B cell (primary cell): ENCODE measurements around the gene TMED6. TPM values are rescaled to one million over a fixed set of nuclear protein-coding genes. Genes with fewer than 3 reads are reported as not detected.

Experiments
- ATAC-seq: fragments of 200-7000 bp; cut with Tn5 transposase; one replicate; pipeline ENCODE4 v1.10.0; 2021; ENCODE audit warnings: low read depth, mild to moderate bottlenecking, moderate number of reproducible peaks, moderate library complexity
- CTCF ChIA-PET: fragments of 350-600 bp; sonication (Branson Sonifier 250); formaldehyde crosslinking; loops from one replicate; lab custom pipeline; 2021; ENCODE audit warnings: antibody characterized with exemption, inconsistent platforms; lab: Charles Lee
- POLR2A ChIA-PET: fragments of 350-600 bp; sonication (Branson Sonifier 250); formaldehyde crosslinking; loops from one replicate; lab custom pipeline; 2021; ENCODE audit warnings: antibody characterized with exemption; lab: Charles Lee
- DNase-seq: peaks from one replicate; pipeline ENCODE4 v3.0.0; 2013
- H2AFZ ChIP-seq: 2 replicates; pipeline ENCODE4 v1.6.1; 2012; ENCODE audit warnings: mild to moderate bottlenecking, low read depth, low read length; ENCODE audit not compliant: insufficient read depth, poor library complexity, severe bottlenecking
- H3K27ac ChIP-seq, 2 donors: 1 replicate in 1 of 2; 2 replicates in 1 of 2; pipeline ENCODE4 v1.5.1; 2012 to 2013; ENCODE audit warnings: low read length in 2 of 2, mild to moderate bottlenecking in 2 of 2, moderate library complexity in 1 of 2
- H3K27me3 ChIP-seq, 4 experiments: fragments of 200-600 bp in 1 of 4; sonication (generic) in 1 of 4; replicated peaks in 1 of 4; 1 replicate in 2 of 4; 2 replicates in 2 of 4; pipeline versions ENCODE4 v1.6.1 to v1.7.0; 2013 to 2016; ENCODE audit warnings: low read length in 3 of 4, mild to moderate bottlenecking in 2 of 4, mixed read lengths in 1 of 4, moderate library complexity in 1 of 4; ENCODE audit not compliant: insufficient read depth in 4 of 4, control insufficient read depth in 3 of 4; ENCODE audit errors: control extremely low read depth in 1 of 4
- H3K36me3 ChIP-seq, 2 experiments: replicated peaks in 1 of 2; 1 replicate in 1 of 2; 2 replicates in 1 of 2; pipeline versions ENCODE4 v1.6.1 to v1.7.1; 2013; ENCODE audit warnings: low read length in 1 of 2; ENCODE audit not compliant: insufficient read depth in 2 of 2, control insufficient read depth in 1 of 2; ENCODE audit errors: control extremely low read depth in 1 of 2, extremely low read depth in 1 of 2
- H3K4me1 ChIP-seq, 2 donors: fragments of 200-600 bp in 1 of 2; sonication (generic) in 1 of 2; 1 replicate in 1 of 2; 2 replicates in 1 of 2; pipeline versions ENCODE4 v1.5.1 to v1.6.1; 2013 to 2017; ENCODE audit warnings: low read length in 2 of 2; ENCODE audit not compliant: control insufficient read depth in 2 of 2, insufficient read depth in 2 of 2
- H3K4me2 ChIP-seq: replicated peaks from 2 replicates; pipeline ENCODE3; 2012; ENCODE audit warnings: mild to moderate bottlenecking, low read depth, low read length; ENCODE audit not compliant: poor library complexity, severe bottlenecking
- H3K4me3 ChIP-seq, 5 experiments: fragments of 200-600 bp in 1 of 5; sonication (generic) in 1 of 5; 1 replicate in 3 of 5; 2 replicates in 2 of 5; pipeline versions ENCODE4 v1.5.1 to v1.7.0; 2011 to 2016; ENCODE audit warnings: low read length in 4 of 5, mild to moderate bottlenecking in 4 of 5, low read depth in 2 of 5, control low read depth in 1 of 5, moderate library complexity in 1 of 5; ENCODE audit not compliant: insufficient read depth in 1 of 5; ENCODE audit errors: control extremely low read depth in 1 of 5, extremely low read depth in 1 of 5
- H3K79me2 ChIP-seq: fragments of 200-600 bp; sonication (generic); one replicate; pipeline ENCODE4 v1.6.0; 2016; ENCODE audit warnings: low read length; ENCODE audit not compliant: control insufficient read depth, insufficient read depth
- H3K9ac ChIP-seq: fragments of 200-600 bp; sonication (generic); 2 replicates; pipeline ENCODE4 v1.6.1; 2017; ENCODE audit warnings: mild to moderate bottlenecking, low read length, moderate library complexity
- H3K9me3 ChIP-seq, 3 donors: one replicate each; pipeline versions ENCODE4 v1.6.1 to v1.7.1; 2013; ENCODE audit warnings: low read length in 2 of 3; ENCODE audit not compliant: control insufficient read depth in 2 of 3, insufficient read depth in 1 of 3; ENCODE audit errors: control extremely low read depth in 1 of 3
- H4K20me1 ChIP-seq: 2 replicates; pipeline ENCODE4 v1.6.0; 2012; ENCODE audit warnings: mild to moderate bottlenecking, low read length; ENCODE audit not compliant: insufficient read depth, control insufficient read depth, poor library complexity, severe bottlenecking
- H3K27ac Mint-ChIP-seq: one replicate; pipeline ENCODE4 v1.8.0; 2021; ENCODE audit warnings: mixed read lengths
- H3K27me3 Mint-ChIP-seq: one replicate; pipeline ENCODE4 v1.8.0; 2021; ENCODE audit warnings: mixed read lengths
- H3K4me1 Mint-ChIP-seq: one replicate; pipeline ENCODE4 v1.8.0; 2021; ENCODE audit warnings: mixed read lengths
- H3K4me3 Mint-ChIP-seq: one replicate; pipeline ENCODE4 v1.8.0; 2021; ENCODE audit warnings: mixed read lengths
- H3K9me3 Mint-ChIP-seq: one replicate; pipeline ENCODE4 v1.8.0; 2022; ENCODE audit warnings: mixed read lengths; ENCODE audit not compliant: insufficient read depth
- EZH2 ChIP-seq: IDR thresholded peaks from 2 replicates; pipeline ENCODE4 v1.6.1; 2012; ENCODE audit warnings: borderline replicate concordance, low read depth, mild to moderate bottlenecking, moderate library complexity, low read length; ENCODE audit not compliant: insufficient read depth, poor library complexity, severe bottlenecking
- WGBS: methylation state at CpG from one replicate; pipeline ENCODE4 v1.1.5; 2013; ENCODE audit warnings: missing lambda C conversion rate; ENCODE audit not compliant: insufficient coverage; 5-methylcytosine and 5-hydroxymethylcytosine counted together
- intact Hi-C: fragments of 100-400 bp; cut with micrococcal nuclease; formaldehyde crosslinking; loops from one replicate; pipeline ENCODE4 v1.10.0; 2022
- polyA plus RNA-seq: library from polyadenylated mRNA; depleted of rRNA; stranded (reverse); fragments of >200 nt; gene quantifications from 2 replicates; pipeline ENCODE4 v1.2.3, GENCODE V29; 2012
- total RNA-seq, 2 donors: library from RNA; stranded (reverse); fragments of 120-200 nt in 1 of 2; gene quantifications; 1 replicate in 1 of 2; 2 replicates in 1 of 2; pipeline versions ENCODE4 v1.2.3 to v1.2.4, GENCODE V29; 2013 to 2022
- TF ChIP-seq, protein P1 (sequence below): fragments of 200-600 bp; IDR thresholded peaks from one replicate; pipeline ENCODE4 v1.8.0; 2022; ENCODE audit warnings: antibody characterized with exemption, mild to moderate bottlenecking

TMED6 gene
- total and polyA plus RNA-seq, 2 donors (not counting 1 experiment from before 2014, with no cell fraction given) = 0.78 to 4.5 TPM

GRCh38 chr16:69307091-69307490 is 44.5 kb downstream of the TMED6 start:
- Histone ChIP-seq H3K36me3 (no peaks in the 10 kb centered on the region), H3K9me3 (peaks cover 0 to 6% (median 0%) of the 10 kb centered on the region in 3 donors), H2AFZ (no peak overlapping the region), H4K20me1 (peaks cover 6% of the 10 kb centered on the region), H3K4me1 (peaks cover 7 to 11% of the 10 kb centered on the region in 2 donors), H3K79me2 (peaks cover 8% of the 10 kb centered on the region), H3K27me3 (no peaks in the 10 kb centered on the region), H3K27ac (no peak overlapping the region), H3K4me3 (no peak overlapping the region), H3K4me2 (no peak overlapping the region), H3K9ac (no peak overlapping the region)
- Mint-ChIP-seq H3K27ac (no peak overlapping the region), H3K4me3 (no peak overlapping the region), H3K4me1 (peaks cover 12% of the 10 kb centered on the region), H3K27me3 (no peaks in the 10 kb centered on the region), H3K9me3 (no peaks in the 10 kb centered on the region)
- TF ChIP-seq EZH2 = no peak
- TF ChIP-seq, protein P1, sequence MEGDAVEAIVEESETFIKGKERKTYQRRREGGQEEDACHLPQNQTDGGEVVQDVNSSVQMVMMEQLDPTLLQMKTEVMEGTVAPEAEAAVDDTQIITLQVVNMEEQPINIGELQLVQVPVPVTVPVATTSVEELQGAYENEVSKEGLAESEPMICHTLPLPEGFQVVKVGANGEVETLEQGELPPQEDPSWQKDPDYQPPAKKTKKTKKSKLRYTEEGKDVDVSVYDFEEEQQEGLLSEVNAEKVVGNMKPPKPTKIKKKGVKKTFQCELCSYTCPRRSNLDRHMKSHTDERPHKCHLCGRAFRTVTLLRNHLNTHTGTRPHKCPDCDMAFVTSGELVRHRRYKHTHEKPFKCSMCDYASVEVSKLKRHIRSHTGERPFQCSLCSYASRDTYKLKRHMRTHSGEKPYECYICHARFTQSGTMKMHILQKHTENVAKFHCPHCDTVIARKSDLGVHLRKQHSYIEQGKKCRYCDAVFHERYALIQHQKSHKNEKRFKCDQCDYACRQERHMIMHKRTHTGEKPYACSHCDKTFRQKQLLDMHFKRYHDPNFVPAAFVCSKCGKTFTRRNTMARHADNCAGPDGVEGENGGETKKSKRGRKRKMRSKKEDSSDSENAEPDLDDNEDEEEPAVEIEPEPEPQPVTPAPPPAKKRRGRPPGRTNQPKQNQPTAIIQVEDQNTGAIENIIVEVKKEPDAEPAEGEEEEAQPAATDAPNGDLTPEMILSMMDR = no peak
- DNase-seq (no peak), ATAC-seq (no peak)
- intact Hi-C loops = no loop called here
- WGBS = no CpG with 5 or more reads among the region's 1 CpG
- ChIA-PET CTCF (no interaction called here), POLR2A (no interaction called here)

DNA sequence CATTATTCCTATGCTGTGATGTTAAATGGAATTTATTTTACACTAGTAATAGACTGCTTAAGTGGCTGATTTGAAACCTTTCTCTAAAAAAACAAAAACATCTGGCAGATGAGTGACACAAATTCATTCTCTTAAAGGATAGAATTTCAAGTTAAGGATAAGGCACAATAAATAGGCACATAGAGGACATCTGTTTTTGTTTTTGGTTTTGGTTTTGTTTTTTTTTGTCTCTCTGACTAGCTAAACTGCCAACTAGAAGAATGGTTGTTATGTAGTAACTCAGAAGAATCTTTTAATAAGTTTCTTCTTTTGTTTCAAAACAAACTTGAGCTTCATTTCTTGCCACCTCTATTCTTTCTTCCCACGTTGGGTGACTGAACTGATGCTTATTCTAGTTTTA is 45.6 kb downstream of the TMED6 start:
- H3K79me2 ChIP-seq = no peaks in the 10 kb centered on the region
- CTCF ChIA-PET = interaction anchor here (0.6 kb wide), 1 partner anchor 23 kb away, joined by 3 read pairs; no protein-coding TSS in a partner anchor
- H2AFZ ChIP-seq = no peak overlapping the region
- no peak overlapping the region for H3K4me3 Mint-ChIP-seq
- POLR2A ChIA-PET = no interaction called here
- intact Hi-C loops = no loop called here
- no peak for TF ChIP-seq EZH2
- TF ChIP-seq, protein P1 = no peak
- H3K9me3 ChIP-seq = peaks cover 0 to 6% (median 0%) of the 10 kb centered on the region in 3 donors
- DNase-seq = no peak
- no peak overlapping the region for H3K27ac ChIP-seq
- H3K9ac ChIP-seq = no peak overlapping the region
- H4K20me1 ChIP-seq = no peaks in the 10 kb centered on the region
- H3K4me1 Mint-ChIP-seq = peaks cover 6% of the 10 kb centered on the region
- no peaks in the 10 kb centered on the region for H3K27me3 Mint-ChIP-seq
- H3K4me3 ChIP-seq = no peak overlapping the region
- H3K27ac Mint-ChIP-seq = no peak overlapping the region
- ATAC-seq = no peak
- H3K4me1 ChIP-seq = peaks cover 3 to 6% of the 10 kb centered on the region in 2 donors
- no peaks in the 10 kb centered on the region for H3K36me3 ChIP-seq
- no CpG with 5 or more reads among the region's 1 CpG for WGBS
- no peaks in the 10 kb centered on the region for H3K9me3 Mint-ChIP-seq
- no peak overlapping the region for H3K4me2 ChIP-seq
- no peaks in the 10 kb centered on the region for H3K27me3 ChIP-seq
